Natural killer cell (primary cell): Measurements from ENCODE around the gene PSMA8. TPM values are rescaled to one million over a fixed set of nuclear protein-coding genes. Genes with fewer than 3 reads are reported as not detected.

Experiments used
- ATAC-seq, 3 donors: fragments of 150-1000 bp in 2 of 3; fragments of 200-7000 bp in 1 of 3; cut with Tn5 transposase; 1 replicate in 1 of 3; 2 replicates in 2 of 3; pipeline ENCODE4 v1.10.0; 2021; ENCODE audit warnings: mild to moderate bottlenecking in 2 of 3, moderate library complexity in 2 of 3
- DNase-seq, 2 donors: peaks; one replicate each; pipeline versions ENCODE4 v3.0.0 to v3.0.0-alpha.2; 2013 to 2021; ENCODE audit warnings: mixed read lengths in 1 of 2
- H3K27ac ChIP-seq: one replicate; pipeline ENCODE4 v1.5.1; 2013; ENCODE audit warnings: mild to moderate bottlenecking, low read length
- H3K27me3 ChIP-seq: one replicate; pipeline ENCODE4 v1.6.1; 2013; ENCODE audit warnings: low read length; ENCODE audit not compliant: control insufficient read depth, insufficient read depth
- H3K36me3 ChIP-seq: one replicate; pipeline ENCODE4 v1.6.1; 2013; ENCODE audit warnings: low read length; ENCODE audit not compliant: control insufficient read depth, insufficient read depth
- H3K4me1 ChIP-seq: one replicate; pipeline ENCODE4 v1.6.1; 2013; ENCODE audit warnings: low read length; ENCODE audit not compliant: control insufficient read depth, insufficient read depth
- H3K4me3 ChIP-seq: one replicate; pipeline ENCODE4 v1.5.1; 2013; ENCODE audit warnings: low read length
- H3K9me3 ChIP-seq: one replicate; pipeline ENCODE4 v1.6.1; 2013; ENCODE audit warnings: low read length; ENCODE audit not compliant: control insufficient read depth, insufficient read depth
- H3K27ac Mint-ChIP-seq, 2 donors: one replicate each; pipeline ENCODE4 v1.8.0; 2022; ENCODE audit warnings: mild to moderate bottlenecking in 2 of 2, mixed read lengths in 2 of 2, moderate library complexity in 1 of 2
- H3K27me3 Mint-ChIP-seq, 2 donors: one replicate each; pipeline ENCODE4 v1.8.0; 2022; ENCODE audit warnings: low read depth in 2 of 2, mixed read lengths in 2 of 2
- H3K36me3 Mint-ChIP-seq: one replicate; pipeline ENCODE4 v1.8.0; 2022; ENCODE audit warnings: mixed read lengths
- H3K4me1 Mint-ChIP-seq, 2 donors: one replicate each; pipeline ENCODE4 v1.8.0; 2022; ENCODE audit warnings: mixed read lengths in 2 of 2
- H3K4me3 Mint-ChIP-seq: one replicate; pipeline ENCODE4 v1.8.0; 2022; ENCODE audit warnings: mild to moderate bottlenecking, moderate library complexity, mixed read lengths
- H3K9me3 Mint-ChIP-seq, 2 donors: one replicate each; pipeline ENCODE4 v1.8.0; 2022; ENCODE audit warnings: mixed read lengths in 2 of 2
- whole genome bisulfite sequencing: methylation state at CpG from one replicate; pipeline ENCODE4 v1.1.7; 2013; ENCODE audit warnings: missing lambda C conversion rate; ENCODE audit not compliant: insufficient coverage; 5-methylcytosine and 5-hydroxymethylcytosine counted together
- intact Hi-C: fragments of 100-400 bp; cut with micrococcal nuclease; formaldehyde crosslinking; loops from one replicate; pipeline ENCODE4 v1.14.2; 2022
- total RNA-seq, 4 donors: library from RNA; stranded (reverse); fragments of 120-200 nt in 1 of 4; gene quantifications; one replicate each; pipeline versions ENCODE4 v1.2.3 to v1.2.4, GENCODE V29; 2013 to 2022
- TF ChIP-seq, protein P1 (sequence below): fragments of 200-600 bp; IDR thresholded peaks from one replicate; pipeline ENCODE4 v1.8.0; 2022; ENCODE audit warnings: antibody characterized with exemption

The PSMA8 gene
- total RNA-seq, 3 donors from 2014 or later (not counting 1 experiment from before 2014, with no cell fraction given), result 1.3 TPM; not detected in 2

DNA sequence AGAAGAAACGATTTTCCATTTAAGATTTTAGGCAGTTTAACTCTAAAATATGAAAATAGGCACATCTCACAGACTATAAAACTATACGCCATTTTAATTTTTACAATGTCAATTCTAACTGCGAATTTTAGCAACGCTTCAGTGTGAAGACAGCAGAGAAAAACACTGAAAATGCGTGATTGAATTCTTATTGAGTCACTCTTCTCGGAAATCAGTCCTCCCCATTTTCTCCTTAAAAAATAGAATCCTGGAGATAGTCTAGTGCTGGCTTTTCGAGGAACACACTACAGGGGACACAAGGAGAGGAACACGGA lies 92.2 kb downstream of the PSMA8 start:
- Histone ChIP-seq H3K27me3 (no peaks in the 10 kb centered on the region), H3K27ac (peak overlapping the region; percentile 67), H3K4me1 (peaks cover 8% of the 10 kb centered on the region), H3K36me3 (no peaks in the 10 kb centered on the region), H3K4me3 (peak overlapping the region; percentile 58), H3K9me3 (no peaks in the 10 kb centered on the region)
- no peaks in the 10 kb centered on the region for H3K9me3 Mint-ChIP-seq
- TF ChIP-seq, protein P1, sequence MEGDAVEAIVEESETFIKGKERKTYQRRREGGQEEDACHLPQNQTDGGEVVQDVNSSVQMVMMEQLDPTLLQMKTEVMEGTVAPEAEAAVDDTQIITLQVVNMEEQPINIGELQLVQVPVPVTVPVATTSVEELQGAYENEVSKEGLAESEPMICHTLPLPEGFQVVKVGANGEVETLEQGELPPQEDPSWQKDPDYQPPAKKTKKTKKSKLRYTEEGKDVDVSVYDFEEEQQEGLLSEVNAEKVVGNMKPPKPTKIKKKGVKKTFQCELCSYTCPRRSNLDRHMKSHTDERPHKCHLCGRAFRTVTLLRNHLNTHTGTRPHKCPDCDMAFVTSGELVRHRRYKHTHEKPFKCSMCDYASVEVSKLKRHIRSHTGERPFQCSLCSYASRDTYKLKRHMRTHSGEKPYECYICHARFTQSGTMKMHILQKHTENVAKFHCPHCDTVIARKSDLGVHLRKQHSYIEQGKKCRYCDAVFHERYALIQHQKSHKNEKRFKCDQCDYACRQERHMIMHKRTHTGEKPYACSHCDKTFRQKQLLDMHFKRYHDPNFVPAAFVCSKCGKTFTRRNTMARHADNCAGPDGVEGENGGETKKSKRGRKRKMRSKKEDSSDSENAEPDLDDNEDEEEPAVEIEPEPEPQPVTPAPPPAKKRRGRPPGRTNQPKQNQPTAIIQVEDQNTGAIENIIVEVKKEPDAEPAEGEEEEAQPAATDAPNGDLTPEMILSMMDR, result no peak
- peaks cover 16 to 24% of the 10 kb centered on the region in 2 donors for H3K4me1 Mint-ChIP-seq
- peaks cover 21 to 26% of the 10 kb centered on the region in 2 donors for H3K27me3 Mint-ChIP-seq
- intact Hi-C loops, result loop anchor here (1.0 kb wide), 1 partner anchor 135 kb away; no protein-coding TSS in a partner anchor
- WGBS, result 10% methylated on average over 7 of the region's 8 CpGs
- H3K27ac Mint-ChIP-seq, result peak overlapping the region; percentile 65 to 86
- ATAC-seq (no peak), DNase-seq (no peak)
- no peaks in the 10 kb centered on the region for H3K36me3 Mint-ChIP-seq
- peak overlapping the region; percentile 95 for H3K4me3 Mint-ChIP-seq

DNA sequence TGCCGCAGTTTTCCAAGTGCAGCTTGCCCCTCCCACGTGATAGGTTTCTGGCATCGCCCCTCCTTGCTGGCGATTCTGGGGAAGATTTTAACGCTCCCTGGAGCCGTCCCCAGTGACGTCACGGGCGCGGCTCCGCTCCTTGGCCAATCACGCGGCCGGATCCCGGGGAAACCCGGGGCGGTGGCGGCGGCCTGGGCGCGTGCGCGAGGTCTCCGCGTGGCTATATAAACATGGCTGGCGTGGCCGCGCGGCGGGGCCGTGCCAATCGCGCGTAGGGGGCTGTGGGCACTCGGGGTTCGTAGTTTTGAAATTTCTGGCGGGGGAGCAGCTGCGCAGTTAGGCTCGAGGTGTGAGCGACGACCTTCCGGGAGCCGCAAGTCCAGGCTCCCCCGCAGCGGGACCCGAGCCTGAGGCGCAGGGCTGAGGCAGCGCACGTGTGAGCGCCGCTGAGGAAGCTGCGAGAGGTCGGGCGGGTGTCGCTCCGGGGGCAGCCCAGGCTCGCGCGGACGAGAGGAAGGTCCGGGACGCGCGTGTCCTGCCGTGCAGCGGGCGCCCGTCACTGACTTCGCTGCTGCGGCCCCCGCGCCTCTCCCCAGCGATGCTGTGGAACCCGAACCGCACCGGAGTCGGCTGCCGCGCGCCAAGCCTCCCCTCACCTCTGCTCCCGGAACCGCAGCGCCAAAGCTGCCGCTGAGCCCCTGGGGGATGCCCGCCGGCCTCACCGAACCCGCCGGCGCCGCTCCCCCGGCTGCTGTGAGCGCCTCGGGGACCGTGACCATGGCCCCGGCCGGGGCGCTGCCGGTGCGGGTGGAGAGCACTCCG lies 92.8 kb downstream of the PSMA8 start, which contains the start of gene TAF4B:
TAF4B (plus strand) TSS at position 217 of the 822 bp plus-strand sequence; CDS start at position 706, 489 bp downstream.
- peak within 1 kb of the TSS; percentile 95 for H3K4me3 Mint-ChIP-seq
- Histone ChIP-seq H3K27me3 (no peaks in the 10 kb centered on the region), H3K27ac (peak within 1 kb of the TSS; percentile 69)

DNA sequence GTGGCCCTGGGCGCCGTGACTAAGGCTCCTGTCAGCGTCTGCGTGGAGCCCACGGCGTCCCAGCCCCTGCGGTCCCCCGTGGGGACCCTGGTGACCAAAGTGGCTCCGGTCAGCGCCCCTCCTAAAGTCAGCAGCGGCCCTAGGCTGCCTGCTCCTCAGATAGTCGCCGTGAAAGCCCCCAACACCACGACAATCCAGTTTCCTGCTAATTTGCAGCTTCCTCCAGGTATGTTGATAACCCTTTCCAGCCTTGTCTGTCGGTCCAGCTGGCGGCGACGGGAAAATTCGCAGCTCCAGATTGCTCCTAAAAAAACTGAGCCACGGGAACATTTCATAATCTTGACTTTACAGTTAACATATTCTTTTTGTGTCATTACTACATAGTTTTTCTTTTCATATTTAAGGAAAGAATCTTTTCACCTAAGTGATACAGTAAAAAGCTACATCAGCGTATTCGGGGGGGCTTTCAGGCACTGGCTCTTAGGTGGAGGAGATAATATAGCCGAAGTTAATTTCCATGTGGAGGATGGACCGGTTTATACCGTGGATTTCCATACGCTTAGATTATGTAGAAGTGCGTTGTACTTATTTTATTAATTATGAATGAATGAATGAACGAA lies 93.5 kb downstream of the PSMA8 start:
- no peaks in the 10 kb centered on the region for H3K9me3 ChIP-seq
- H3K4me1 Mint-ChIP-seq, result peaks cover 16 to 24% of the 10 kb centered on the region in 2 donors
- no peak for DNase-seq
- peak overlapping the region in 1 of 2 donors; percentile 86 for H3K27ac Mint-ChIP-seq
- H3K4me3 Mint-ChIP-seq, result peak overlapping the region; percentile 95
- H3K36me3 ChIP-seq, result no peaks in the 10 kb centered on the region
- ATAC-seq, result no peak
- H3K4me1 ChIP-seq, result peaks cover 8% of the 10 kb centered on the region
- H3K27me3 Mint-ChIP-seq, result peaks cover 18 to 21% of the 10 kb centered on the region in 2 donors
- intact Hi-C loops, result no loop called here
- H3K4me3 ChIP-seq, result peak overlapping the region; percentile 58
- no peaks in the 10 kb centered on the region for H3K9me3 Mint-ChIP-seq
- no peaks in the 10 kb centered on the region for H3K36me3 Mint-ChIP-seq
- H3K27me3 ChIP-seq, result no peaks in the 10 kb centered on the region
- WGBS, result 16% methylated on average over 27 of the region's 28 CpGs
- TF ChIP-seq, protein P1, result no peak
- peak overlapping the region; percentile 46 for H3K27ac ChIP-seq

More for the DNA sequence above, 92.8 kb downstream of the PSMA8 start, which contains the start of gene TAF4B:
- H3K27ac Mint-ChIP-seq, result peak within 1 kb of the TSS; percentile 65 to 86
- Histone ChIP-seq H3K36me3 (no peaks in the 10 kb centered on the region), H3K4me3 (peak within 1 kb of the TSS; percentile 58), H3K9me3 (no peaks in the 10 kb centered on the region), H3K4me1 (peaks cover 8% of the 10 kb centered on the region)
- DNase-seq (peak; percentile 72 to 95), ATAC-seq (peak; percentile 80 to 85 (median 84))
- H3K27me3 Mint-ChIP-seq, result peaks cover 21 to 22% of the 10 kb centered on the region in 2 donors
- H3K36me3 Mint-ChIP-seq, result no peaks in the 10 kb centered on the region
- H3K9me3 Mint-ChIP-seq, result no peaks in the 10 kb centered on the region
- under 1% methylated on average over 101 of the region's 101 CpGs for WGBS
- H3K4me1 Mint-ChIP-seq, result peaks cover 16 to 24% of the 10 kb centered on the region in 2 donors
- TF ChIP-seq, protein P1, result no peak
- intact Hi-C loops, result loop anchor here (1.0 kb wide), 1 partner anchor 135 kb away; no protein-coding TSS in a partner anchor
